ENCODE measurements around the gene HAUS8. TPM values are rescaled to one million over a fixed set of nuclear protein-coding genes. Genes with fewer than 3 reads are reported as not detected.

Gene HAUS8
- total and polyA plus RNA-seq, 2 of the 8 experiments (the other 6 are each of a cell fraction or from before 2014, with no cell fraction given), result 18.4 to 23.2 TPM

DNA sequence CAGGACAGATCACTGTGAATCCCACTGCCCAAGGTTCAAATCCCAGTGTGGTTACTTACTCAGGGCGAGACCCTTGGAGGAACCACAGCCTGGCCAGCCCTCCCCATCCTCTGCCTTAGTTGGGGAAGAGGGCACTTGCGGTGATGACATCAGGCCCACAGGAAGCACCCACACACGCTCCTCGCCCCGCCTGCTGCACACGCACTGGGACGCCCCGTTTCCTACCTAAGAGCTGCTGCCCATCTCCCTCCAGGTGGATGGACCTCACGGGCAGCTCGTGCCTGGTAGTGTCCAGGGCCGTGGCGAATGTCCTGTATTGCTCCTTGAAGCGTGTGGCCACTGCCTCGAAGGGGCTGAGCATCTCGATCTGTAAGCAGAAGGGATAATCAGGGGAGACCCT lies 19.6 kb downstream of the HAUS8 start (continued):
- TF ChIP-seq, protein P1, sequence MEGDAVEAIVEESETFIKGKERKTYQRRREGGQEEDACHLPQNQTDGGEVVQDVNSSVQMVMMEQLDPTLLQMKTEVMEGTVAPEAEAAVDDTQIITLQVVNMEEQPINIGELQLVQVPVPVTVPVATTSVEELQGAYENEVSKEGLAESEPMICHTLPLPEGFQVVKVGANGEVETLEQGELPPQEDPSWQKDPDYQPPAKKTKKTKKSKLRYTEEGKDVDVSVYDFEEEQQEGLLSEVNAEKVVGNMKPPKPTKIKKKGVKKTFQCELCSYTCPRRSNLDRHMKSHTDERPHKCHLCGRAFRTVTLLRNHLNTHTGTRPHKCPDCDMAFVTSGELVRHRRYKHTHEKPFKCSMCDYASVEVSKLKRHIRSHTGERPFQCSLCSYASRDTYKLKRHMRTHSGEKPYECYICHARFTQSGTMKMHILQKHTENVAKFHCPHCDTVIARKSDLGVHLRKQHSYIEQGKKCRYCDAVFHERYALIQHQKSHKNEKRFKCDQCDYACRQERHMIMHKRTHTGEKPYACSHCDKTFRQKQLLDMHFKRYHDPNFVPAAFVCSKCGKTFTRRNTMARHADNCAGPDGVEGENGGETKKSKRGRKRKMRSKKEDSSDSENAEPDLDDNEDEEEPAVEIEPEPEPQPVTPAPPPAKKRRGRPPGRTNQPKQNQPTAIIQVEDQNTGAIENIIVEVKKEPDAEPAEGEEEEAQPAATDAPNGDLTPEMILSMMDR (IDR thresholded peaks at IDR 0.05; ENCODE audit: control extremely low read depth in 1 of 3, insufficient read depth in 1 of 3, low read depth in 1 of 3, low read length in 3 of 3), result no peak
- TF ChIP-seq NRF1 (IDR thresholded peaks at IDR 0.05; ENCODE audit: low read depth, low read length) (no peak), CREB1 (IDR thresholded peaks at IDR 0.05) (no peak), HDAC6 (IDR thresholded peaks at IDR 0.05; ENCODE audit: low read depth, low read length) (no peak)

All from H1 (cell line).